RKO (cell line): Measurements from ENCODE around the gene ANKRD28.
"Not testable (repeated sequence)": the region's sequence is repeated elsewhere in the genome, so short reads cannot be mapped to it uniquely, and the experiment has no call there.

Experiments
- DNase-seq: peaks from one replicate; pipeline ENCODE4 v3.0.0-alpha.2; 2016; ENCODE audit warnings: low spot score

ANKRD28 gene

DNA sequence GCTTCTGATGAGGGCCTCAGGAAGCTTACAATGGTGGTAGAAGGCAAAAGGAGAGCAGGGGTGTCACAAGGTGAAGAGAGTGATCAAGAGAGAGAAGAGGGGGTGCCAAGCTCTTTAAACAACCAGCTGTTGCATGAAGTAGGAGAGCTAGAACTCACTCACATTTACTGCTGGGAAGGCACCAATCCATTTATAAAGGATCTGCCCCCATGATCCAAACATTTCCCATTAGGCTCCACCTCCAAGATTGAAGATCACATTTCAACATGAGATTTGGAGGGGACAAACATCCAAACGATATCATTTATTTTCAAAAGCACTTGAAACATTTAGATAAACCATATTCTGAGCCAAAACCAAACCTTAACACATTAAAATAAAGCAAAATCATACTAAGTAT lies 26.3 kb downstream of the ANKRD28 start:
- DNase-seq: no peak

DNA sequence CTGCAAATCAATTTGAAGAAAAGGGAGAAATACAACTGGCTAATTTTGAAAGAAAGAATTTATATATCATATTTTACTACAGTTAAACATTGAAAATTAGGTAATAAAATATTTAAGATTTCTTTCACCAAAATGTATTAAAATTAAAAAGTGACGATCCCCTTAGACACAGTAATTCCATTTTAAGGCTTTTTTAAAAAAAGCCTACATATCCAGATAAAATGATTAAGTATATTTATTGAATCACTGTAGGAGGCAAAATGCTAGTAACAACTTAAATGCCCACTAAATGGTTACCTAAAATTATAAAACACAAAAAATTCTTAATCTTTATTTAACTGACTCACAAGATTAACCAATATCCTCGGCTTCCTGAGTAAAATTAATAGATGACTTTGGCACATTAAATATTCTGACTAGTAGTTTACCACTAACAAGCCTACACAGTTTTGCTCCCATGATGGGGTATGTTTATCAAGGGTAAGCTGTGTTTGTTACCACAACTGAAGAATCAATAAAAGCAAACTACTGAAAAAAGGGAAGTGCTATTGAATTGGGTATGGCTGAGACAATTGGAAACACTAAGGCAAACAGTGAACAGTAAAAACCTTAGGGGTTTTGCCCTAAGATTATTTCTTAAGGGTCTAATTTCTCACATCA lies 28.4 kb downstream of the ANKRD28 start:
- DNase-seq: no peak

DNA sequence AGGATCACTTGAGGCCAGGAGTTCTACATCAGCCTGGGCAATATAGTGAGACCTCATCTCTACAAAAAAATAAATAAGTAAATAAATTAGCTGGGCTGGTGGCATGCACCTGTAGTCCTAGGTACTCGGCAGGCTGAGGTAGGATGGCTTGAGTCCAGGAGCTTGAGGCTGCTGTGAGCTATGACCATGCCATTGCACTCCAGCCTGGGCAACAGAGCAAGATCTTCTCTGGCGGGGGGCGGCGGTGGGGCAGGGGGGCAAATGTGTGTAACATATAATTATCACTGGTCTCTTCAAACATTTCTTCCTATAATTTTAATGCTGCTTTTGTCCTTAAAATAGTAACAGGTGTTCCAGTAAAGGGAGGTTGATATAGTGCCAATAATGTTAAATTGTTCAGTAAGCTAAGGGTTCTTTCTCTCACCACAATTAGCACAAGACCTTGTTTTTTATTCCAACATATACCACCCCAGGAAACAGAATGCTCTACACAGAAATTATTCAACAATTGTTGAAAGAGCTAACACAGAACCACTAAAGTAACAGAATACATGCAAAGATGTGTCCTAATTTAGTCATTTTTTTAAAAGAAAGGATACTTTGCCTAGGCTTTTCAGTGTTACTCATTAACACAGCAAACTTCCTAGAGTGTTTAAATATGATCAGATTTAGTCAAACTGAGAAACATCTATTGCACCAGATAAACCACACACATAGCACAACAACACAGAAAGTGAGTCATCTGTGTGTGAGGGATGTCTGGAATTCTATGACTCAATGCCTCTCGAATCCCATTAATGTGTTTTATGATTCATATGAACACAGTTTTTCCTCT lies 29.1 kb downstream of the ANKRD28 start:
- DNase-seq: peak; percentile 94

DNA sequence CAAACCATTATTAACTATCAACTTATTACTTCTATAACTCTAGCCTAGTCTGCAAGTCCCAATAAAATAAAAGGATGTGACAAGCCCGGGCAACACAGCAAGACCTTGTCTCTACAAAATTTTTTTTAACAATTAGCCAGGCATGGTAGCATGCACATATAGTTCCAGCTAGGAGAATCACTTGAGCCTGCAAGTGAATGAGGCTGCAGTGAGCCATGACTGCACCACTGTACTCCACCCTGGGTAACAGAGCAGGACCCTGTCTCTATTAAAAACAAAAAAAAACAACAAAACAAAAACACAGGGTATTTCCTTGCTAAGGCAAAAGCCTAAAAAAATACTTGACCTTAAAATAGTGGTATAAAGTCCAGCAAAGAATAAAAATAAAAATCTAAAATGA lies 31.4 kb downstream of the ANKRD28 start:
- no peak for DNase-seq

DNA sequence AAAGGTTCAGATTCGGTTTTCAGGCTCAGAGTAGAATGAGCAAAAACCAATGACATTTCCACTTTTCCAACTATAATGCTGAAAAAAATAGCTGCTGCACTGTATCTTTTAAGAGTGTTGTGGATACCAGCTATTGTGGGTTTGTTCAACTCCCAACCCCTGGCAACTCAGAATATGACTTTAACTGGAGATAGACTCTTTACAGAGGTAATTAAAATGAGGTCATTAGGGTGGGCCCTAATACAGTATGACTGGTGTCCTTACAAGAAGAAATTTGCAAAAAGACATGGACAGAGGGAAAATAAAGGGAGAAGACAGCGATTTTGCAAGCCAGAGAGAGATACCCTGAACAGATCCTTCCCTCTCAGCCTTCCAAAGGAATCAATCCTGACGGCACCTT lies 39.5 kb downstream of the ANKRD28 start:
- DNase-seq: no peak

DNA sequence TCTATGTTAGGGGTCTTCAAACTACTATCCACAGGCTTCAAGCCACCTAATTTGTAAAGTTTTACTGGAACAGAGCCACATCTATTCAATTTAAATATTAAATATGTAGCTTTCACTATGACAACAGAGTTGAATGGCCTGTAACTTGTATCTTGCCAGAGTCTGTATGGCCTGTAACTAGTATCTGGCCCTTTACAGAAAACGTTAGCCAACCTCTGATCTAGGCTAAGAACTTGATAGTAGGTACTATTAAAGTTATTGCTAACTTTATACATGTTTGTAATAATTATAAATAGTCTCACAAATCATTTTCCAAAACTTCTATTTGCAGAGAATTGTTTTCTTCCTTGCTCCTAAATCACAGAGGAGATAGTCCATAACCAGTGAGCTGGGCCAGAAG lies 40.0 kb downstream of the ANKRD28 start:
- no peak for DNase-seq

DNA sequence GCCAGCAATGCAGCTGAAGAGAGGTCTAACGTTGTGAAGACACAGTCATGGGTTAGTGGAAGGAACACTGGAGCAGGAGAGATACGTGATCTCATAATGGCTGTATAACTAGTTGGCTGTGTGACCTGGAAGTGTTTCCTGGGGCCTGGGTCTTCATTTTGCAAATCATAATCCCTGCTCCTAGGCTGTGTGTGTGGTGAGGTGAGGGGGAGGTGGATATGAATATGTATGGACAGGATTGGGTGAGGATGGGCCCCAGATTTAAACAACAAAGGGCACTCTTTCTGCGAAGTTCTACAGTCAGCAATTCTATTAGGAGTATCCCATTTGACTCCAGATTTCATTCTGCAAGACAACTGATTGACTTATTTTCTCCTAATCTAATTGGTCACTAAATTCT lies 41.3 kb downstream of the ANKRD28 start:
- DNase-seq: no peak

DNA sequence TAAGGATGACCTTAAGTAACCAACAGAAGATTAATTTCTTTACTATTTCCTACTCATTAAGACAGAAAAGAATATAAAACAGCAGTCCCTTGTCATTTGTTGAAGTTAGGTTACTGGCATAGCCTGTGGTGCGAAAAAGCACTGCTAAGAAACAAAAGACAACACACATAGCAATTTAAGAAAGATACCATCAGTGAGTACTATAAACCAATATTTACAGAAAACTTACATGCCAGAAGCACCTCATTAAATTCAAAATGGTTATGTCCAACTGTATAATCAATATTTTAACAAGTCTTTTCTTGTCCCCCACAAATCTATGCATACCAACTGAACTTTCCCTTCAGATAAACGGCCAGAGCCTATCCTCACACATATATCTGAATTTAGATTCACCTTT lies 42.0 kb downstream of the ANKRD28 start:
- DNase-seq: no peak

DNA sequence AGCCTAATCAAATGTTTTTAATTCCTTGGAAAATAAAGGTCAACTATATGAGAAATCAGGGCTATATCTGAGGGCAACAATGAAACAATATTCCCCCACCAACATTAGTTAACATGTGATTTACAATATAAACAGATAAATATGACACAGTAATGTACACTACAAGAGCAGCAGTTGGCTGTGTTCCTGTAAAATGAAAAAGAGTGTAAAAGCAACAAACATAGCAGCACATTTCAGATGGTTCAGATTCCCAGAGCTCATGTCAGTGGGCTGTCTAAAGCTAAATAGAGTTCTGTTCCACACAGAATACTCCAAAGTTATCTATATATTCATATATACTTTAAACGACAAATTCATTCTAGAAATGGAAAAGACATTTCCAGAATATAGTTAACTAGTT lies 42.6 kb downstream of the ANKRD28 start:
- DNase-seq: no peak

DNA sequence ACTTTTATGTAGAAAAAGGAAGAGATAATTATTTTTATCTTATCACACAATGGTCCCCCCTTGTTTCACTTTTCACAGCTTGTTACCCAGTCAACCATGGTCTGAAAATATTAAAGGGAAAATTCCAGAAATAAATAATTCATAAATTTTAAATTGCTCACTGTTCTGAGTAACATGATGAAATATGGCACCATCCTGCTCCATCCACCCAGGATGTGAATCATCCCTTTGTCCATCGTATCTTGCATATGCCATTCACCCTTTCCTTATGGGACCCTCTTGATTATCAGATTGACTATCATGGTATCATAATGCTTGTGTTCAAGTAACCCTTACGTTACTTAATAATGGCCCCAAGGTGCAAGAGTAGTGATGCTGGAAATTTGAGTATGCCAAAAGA lies 43.7 kb downstream of the ANKRD28 start:
- DNase-seq: peak; percentile 52

DNA sequence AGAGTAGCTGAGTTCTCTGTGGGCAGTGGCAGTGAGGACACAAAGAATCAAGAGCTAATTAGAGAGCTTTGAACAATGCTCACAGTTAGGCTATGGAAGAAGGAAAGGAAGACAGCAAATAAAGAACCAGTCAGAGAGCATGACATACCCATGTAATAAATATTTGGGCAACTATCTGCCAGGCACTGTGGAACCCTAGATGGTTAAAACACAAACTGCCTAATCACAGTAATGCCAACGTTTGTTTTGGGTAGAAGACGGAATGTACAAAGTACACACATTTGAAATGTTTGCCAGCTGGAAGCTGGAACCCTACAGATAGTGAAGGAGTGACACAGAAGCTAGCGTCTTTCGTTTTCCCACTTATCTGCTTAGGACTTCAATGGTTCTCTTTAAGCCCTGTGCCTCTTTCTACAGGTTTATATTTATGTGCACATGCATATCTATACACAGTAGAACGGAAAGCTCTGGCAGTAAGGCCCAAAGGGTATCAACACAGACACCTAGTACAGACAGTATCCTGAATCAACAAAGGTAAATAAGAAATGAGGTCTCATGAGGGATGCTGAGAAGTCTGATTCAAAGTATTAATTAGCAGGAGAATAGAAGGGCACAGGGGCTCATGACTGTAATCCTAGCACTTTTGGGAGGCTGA lies 44.6 kb downstream of the ANKRD28 start:
- no peak for DNase-seq

DNA sequence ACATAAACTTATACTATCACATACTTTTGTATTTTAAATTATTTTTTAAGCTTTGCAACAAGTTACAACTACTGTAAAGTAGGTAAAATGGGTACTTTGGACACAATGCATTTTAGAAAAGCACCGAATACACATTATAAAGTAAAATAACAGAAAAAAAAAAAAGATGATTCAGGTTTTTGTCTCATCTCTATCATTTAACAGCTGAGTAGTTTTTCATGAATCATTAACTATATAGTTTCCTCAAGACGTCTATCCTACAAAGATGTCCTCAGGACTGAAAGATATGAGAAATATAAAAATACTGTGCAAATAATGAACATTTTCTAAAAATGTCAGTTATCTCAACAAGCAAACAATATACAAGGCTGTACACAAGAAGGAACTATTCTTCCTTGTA lies 46.9 kb downstream of the ANKRD28 start:
- DNase-seq: no peak

DNA sequence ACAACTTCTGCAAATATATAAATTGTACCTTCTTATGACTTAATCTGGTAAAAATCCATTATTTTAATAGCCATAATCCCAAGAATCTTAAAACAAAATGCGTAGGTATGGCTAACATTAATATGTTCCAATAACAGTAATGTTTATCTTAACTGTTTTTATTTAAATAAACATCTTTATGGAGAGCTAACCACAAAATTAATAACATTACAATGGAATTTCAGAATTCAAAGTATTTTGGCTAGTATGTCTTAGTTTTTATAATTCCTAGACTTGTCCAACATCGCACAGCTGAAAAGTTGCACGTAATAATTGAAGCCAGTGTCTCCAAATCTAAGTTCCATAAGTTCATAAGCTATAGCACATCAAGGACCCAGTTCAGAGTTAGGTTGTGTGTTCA lies 47.6 kb downstream of the ANKRD28 start:
- no peak for DNase-seq

DNA sequence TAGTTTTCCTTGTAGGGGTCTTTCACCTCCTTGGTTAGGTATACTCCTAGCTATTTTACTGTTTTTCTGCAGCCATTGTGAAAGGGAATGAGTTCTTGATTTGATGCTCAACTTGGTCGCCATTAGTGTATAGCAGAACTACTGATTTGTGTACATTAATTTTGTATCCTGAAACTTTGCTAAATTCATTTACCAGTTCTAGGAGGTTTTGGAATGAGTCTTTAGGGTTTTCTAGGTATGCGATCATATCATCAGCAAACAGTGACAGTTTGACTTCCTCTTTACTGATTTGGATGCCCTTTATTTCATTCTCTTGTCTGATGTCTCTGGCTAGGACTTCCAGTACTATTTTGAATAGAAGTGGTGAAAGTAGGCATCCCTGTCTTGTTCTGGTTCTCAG lies 51.9 kb downstream of the ANKRD28 start:
- DNase-seq: not testable (repeated sequence)

DNA sequence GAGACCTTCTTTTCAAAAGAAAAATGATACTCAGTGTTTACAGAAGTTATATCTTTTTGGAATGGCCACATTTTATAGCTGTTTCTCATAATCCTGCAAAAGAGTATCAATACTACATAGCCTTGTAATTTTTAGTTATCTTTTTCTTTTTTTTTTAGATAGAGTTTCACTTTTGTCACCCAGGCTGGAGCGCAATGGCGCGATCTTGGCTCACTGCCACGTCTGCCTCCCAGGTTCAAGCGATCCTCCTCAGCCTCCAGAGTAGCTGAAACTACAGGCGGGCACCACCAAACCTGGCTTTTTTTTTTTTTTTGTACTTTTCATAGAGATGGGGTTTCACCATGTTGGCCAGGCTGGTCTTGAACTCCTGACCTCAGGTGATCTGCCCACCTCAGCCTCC lies 53.6 kb downstream of the ANKRD28 start:
- no peak for DNase-seq

DNA sequence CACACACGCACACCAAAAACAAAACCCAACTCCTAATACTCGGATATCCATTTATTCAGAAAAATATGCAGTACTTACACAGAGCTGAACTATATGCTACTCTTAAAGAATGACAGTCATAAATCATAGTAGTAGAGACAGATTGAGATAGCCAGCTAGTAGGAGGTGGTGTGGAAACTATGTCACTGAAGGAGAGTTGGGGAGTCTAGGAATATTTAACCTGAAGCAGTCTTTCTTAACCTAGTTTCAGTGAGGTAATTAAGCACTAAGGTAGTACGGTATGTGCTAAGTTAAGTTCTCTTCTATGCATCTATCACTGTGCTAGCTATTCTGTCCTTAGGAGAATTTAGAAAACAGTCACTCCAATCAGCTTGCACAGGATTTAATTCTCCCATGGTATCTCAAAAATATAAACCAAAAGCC lies 54.2 kb downstream of the ANKRD28 start:
- no peak for DNase-seq

DNA sequence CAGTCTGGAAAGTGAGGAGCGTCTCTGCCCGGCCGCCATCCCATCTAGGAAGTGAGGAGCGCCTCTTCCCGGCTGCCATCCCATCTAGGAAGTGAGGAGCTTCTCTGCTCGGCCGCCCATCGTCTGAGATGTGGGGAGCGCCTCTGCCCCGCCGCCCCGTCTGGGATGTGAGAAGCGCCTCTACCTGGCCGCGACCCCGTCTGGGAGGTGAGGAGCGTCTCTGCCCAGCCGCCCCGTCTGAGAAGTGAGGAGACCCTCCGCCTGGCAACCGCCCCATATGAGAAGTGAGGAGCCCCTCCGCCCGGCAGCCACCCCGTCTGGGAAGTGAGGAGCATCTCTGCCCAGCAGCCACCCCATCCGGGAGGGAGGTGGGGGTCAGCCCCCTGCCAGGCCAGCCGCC lies 55.5 kb downstream of the ANKRD28 start:
- DNase-seq: not testable (repeated sequence)

DNA sequence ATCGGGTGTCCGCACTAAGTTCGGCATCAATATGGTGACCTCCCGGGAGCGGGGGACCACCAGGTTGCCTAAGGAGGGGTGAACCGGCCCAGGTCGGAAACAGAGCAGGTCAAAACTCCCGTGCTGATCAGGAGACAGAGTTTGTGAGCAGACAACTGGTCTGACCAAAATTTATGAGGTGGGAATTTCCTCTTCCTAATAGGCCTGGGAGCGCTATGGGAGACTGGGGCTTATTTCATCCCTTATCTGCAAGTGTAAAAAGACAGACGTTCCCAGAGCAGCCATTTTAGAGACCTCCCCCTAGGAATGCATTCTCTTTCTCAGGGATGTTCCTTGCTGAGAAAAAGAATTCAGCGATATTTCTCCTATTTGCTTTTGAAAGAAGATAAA lies 59.2 kb downstream of the ANKRD28 start:
- not testable (repeated sequence) for DNase-seq

DNA sequence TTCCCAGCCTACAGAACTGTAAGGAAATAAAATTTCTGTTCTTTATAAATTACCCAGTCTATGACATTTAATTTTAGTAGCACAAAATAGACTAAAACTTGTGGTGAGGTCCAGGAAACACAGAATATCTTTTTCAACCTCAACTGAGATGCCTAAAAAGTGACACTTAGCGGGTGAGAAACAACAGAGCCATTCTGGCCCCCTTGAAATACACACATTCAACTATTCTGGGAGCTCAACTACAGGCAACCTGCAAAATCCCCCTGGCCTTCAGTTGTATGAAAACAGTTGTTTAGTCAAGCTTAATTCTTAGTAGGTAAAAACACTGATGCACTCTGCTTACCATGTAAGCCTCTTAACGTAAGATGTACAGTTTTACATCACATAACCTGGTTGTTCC lies 66.8 kb downstream of the ANKRD28 start:
- DNase-seq: no peak

DNA sequence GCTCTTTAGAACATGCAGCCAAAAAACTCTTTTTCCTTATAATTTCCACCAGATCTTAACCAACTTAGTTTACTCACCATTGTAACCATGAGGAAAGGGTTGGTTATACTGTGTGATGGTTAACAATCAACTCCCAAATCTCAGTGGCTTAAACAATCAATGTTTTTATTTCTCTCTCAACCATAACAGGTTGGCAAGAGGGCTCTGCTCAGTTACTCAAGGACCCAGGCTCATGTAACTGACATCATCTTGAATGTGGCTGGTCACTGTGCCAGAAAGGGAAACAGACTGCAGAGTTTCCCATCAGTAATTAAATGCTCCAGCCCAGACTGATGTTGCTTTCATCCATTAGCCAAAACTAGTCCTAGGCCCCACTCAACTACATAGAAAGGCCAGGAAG lies 69.0 kb downstream of the ANKRD28 start:
- DNase-seq: no peak

DNA sequence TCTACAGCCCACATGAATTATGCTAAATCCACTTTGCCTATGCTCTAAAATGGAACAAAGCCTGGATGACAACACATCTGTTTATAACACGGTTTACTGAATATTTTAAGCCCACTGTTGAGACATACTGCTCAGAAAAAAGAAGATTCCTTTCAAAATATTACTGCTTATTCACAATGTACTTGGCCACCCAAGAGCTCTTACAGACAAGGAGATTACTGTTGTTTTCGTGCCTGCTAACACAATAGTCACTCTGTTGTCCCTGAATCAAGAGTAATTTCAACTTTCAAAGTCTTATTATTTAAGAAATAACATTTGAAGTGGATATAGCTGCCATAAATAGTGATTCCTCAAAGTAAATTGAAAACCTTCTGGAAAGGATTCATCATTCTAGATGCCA lies 70.9 kb downstream of the ANKRD28 start:
- DNase-seq: no peak

DNA sequence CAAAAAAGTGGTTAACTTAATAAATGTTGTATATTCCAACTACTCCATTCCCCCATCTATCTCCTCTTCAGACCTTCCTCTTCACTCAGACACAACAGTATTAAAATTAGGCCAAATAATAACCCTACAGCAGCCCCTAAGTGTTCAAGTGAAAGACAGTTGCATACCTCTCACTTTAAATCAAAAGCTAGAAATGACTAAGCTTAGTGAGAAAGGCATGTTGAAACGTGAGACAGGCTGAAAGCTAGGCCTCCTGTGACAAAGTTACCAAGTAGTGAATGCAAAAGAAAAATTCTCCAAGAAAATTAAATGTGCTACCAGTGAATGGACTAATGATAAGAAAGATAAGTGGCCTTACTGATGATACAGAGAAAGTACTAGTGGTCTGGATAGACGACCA lies 71.7 kb downstream of the ANKRD28 start:
- no peak for DNase-seq

DNA sequence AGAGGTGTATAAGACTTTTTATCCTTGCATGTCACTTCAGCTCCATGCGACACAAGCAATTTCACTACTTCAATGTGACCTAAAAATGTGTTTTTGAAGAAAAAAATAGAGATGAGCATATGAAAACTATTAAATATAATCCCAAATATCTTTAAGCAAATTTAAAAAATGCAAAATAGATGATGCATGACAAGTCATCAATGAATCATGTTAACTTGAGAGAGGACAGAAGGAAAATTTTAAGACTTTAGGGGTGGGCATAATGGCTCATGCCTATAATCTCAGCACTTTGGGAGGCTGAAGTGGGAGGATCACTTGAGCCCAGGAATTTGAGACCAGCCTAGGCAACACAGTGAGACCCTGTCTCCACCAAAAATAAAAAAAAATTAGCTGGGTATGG lies 73.3 kb downstream of the ANKRD28 start:
- DNase-seq: no peak

DNA sequence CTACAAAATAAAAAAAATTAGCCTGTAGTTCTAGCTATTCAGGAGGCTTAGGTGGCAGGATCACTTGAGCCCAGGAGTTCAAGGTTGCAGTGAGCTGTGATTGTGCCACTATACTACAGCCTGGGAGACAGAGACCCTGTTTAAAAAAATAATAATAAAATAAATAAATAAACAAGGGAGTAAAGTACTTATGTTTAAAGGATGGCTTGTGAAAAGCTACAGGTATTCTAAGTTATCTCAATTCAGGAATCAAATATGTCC lies 74.2 kb downstream of the ANKRD28 start:
- no peak for DNase-seq
